ENCODE data around the gene CLIC4.
"Not testable (repeated sequence)": the region's sequence is repeated elsewhere in the genome, so short reads cannot be mapped to it uniquely, and the experiment has no call there.

Gene CLIC4

GRCh38 chr1:24881034-24881433 is 135.8 kb downstream of the CLIC4 start:
- no peak for DNase-seq

DNA sequence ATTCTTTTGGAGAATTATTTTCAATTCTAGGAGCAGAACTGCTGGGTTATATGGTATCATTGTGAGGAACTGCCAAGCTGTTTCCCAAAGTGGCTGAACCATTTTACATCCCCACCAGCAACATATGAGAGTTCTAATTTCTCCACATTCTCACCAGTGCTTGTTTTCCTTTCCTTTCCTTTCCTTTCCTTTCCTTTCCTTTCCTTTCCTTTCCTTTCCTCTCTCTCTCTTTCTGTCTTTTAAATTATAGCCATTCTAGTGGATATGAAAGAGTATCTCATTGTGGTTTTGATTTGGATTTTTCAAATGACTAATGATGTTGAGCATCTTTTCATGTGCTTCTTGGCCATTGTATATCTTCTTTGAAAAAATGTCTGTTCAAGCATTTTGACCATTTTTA is 139.5 kb downstream of the CLIC4 start:
- DNase-seq = no peak

- no peak for DNase-seq
Measured at GRCh38 chr1:24886241-24886640, 141.0 kb downstream of the CLIC4 start.

- no peak for DNase-seq
Measured at GRCh38 chr1:24888061-24888970, 143.1 kb downstream of the CLIC4 start.

DNA sequence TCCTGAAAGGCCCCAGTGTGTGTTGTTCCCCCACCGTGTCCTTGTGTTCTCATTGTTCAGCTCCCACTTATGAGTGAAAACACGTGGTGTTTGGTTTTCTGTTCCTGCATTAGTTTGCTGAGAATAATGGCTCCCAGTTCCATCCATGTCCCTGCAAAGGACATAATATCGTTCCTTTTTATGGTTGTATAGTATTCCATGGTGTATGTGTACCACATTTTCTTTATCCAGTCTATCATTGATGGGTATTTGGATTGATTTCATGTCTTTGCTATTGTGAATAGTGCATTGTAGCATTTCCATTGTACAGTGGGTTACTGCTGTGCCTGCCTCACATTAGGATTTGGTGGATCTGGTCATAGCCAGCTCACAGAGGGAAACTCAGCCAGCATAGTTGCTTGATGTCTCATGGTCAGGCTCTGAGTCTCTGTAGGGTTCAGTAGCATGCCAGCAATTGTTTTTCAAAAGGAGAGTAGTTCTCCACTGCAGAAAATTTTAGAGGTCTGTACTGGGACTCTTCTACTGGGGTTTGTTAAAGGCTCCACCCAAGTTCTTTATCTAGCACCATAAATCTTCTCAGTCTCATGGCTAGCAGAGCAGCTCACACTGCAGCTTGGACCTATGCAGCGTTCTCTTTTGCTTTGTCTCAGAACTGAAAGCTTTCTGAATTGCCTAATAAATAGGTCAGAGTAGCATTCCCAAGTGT is 143.9 kb downstream of the CLIC4 start:
- no peak for DNase-seq

- DNase-seq = no peak
Measured at GRCh38 chr1:24890887-24891286, 145.6 kb downstream of the CLIC4 start.

GRCh38 chr1:24891367-24891766 is 146.1 kb downstream of the CLIC4 start:
- DNase-seq = not testable (repeated sequence)

GRCh38 chr1:24892188-24893153 is 147.2 kb downstream of the CLIC4 start:
- no peak for DNase-seq

DNA sequence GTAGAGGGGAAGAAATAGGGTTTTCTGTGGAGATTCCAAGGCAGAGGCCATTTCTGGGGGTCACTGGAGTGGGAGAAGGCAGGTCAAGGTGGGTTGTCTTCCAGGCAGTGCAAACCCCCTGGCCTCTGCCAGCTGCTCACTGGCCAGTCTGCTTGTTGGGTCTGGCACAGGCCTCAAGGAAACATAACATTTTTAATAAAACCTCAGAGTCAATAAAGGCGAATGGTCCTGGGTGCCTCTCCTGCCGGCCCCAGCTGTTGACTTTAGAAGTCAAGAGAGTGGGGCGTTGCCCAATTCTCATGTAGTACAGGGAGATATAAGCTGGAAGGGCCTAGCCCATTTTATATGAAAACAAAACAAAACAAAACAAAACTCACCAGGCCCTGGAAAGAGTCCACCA is 148.2 kb downstream of the CLIC4 start:
- DNase-seq = no peak
